Fibroblast of villous mesenchyme (primary cell): ENCODE results near the gene HTR3D. TPM values are rescaled to one million over a fixed set of nuclear protein-coding genes. Genes with fewer than 3 reads are reported as not detected.

Experiments used
- DNase-seq: peaks from one replicate; pipeline ENCODE4 v3.0.0-alpha.2; 2010; ENCODE audit warnings: low read depth
- H3K4me3 ChIP-seq: 2 replicates; pipeline ENCODE4 v1.5.1; 2011; ENCODE audit warnings: low read depth, mild to moderate bottlenecking, low read length
- CTCF ChIP-seq: IDR thresholded peaks from 2 replicates; pipeline ENCODE4 v1.5.1; 2012; ENCODE audit warnings: low read depth, mild to moderate bottlenecking, low read length; ENCODE audit not compliant: insufficient read depth
- small RNA-seq: library from RNA; depleted of rRNA; stranded (forward); fragments of <200 nt; gene quantifications from one replicate; pipeline ENCODE3, GENCODE V24; 2012
- total RNA-seq: library from RNA; depleted of rRNA; stranded (reverse); fragments of >200 nt; gene quantifications from 2 replicates; pipeline ENCODE4 v1.2.3, GENCODE V29; 2012

HTR3D gene
- total RNA-seq, 1 donor, result not detected

GRCh38 chr3:184081116-184081830, 49.7 kb downstream of the HTR3D start:
- no peak for TF ChIP-seq CTCF
- no peak overlapping the region for H3K4me3 ChIP-seq
- no peak for DNase-seq

DNA sequence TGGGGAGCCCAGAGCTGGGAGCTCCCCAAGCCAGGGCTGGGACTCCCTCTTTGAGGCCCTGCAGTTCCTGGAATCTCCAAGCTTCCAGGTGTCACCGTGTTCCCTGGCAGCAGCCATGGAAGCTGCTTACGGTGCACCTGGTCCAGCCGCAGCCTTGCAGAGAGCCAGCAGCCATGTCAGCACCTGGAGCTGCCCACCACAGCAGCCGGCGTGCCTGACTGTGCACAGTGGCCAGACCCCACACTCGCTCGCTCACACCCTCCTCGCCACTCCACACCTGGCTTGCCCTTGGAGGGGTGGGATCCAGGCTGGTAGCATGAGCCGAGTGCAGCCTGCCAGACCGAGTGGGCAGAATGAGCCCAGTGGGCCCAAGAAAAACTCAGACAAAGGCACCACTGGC, 50.5 kb downstream of the HTR3D start:
- H3K4me3 ChIP-seq, result no peak overlapping the region
- no peak for DNase-seq
- TF ChIP-seq CTCF, result no peak

- no peak for DNase-seq
- H3K4me3 ChIP-seq, result no peak overlapping the region
- no peak for TF ChIP-seq CTCF
Observed at GRCh38 chr3:184082465-184082864, 50.9 kb downstream of the HTR3D start.

DNA sequence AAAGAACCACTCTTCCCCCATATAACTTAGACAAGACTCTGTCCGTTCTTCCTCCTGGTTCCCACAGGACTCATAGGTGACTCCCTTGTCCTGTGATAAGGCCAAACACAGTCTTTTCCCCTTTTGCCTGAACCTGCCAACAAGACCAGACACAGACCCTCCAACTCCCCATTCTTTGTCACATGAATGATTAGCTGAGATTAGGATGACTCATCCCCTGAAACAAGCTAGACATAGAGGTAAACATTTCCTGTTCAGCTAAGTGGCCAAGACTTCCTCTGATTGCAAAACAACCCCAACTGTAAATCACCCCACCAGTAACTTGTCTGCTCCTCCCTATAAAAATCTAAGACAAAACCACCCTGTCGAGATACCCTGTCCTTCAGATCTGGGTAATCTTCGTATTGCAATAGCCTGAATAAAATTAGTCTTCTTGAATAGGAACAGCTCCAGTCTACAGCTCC, 53.9 kb downstream of the HTR3D start:
- TF ChIP-seq CTCF, result no peak

More for the DNA sequence above, 53.9 kb downstream of the HTR3D start:
- peak; percentile 83 for DNase-seq
- H3K4me3 ChIP-seq, result no peak overlapping the region

Small RNAs within 50 kb of the gene (small RNA-seq; reads per million reads assigned to genes)
- gene RF00019, result not detected

Other genes starting within 250 kb of the HTR3D start
- gene MAP6D1, start 206.2 kb upstream of the HTR3D start, total RNA-seq, result 2.9 and 3.5 TPM in 2 replicates
- gene PARL, start 146.9 kb upstream of the HTR3D start, total RNA-seq, result 31.5 and 34.5 TPM in 2 replicates
- gene ABCC5, start 13.9 kb upstream of the HTR3D start, total RNA-seq, result 13.2 and 23.3 TPM in 2 replicates
- not detected in 2 replicates for gene HTR3C, start 21.3 kb downstream of the HTR3D start, total RNA-seq
- not detected in 2 replicates for gene HTR3E, start 65.3 kb downstream of the HTR3D start, total RNA-seq
- 28.0 and 30.7 TPM in 2 replicates for gene EIF2B5, start 103.6 kb downstream of the HTR3D start, total RNA-seq
- 39.3 and 46.1 TPM in 2 replicates for gene DVL3, start 123.6 kb downstream of the HTR3D start, total RNA-seq
- 375 and 469 TPM in 2 replicates for gene AP2M1, start 143.1 kb downstream of the HTR3D start, total RNA-seq
- gene ABCF3, start 154.5 kb downstream of the HTR3D start, total RNA-seq, result 33.5 and 51.0 TPM in 2 replicates
- gene VWA5B2, start 197.8 kb downstream of the HTR3D start, total RNA-seq, result not detected in 2 replicates
- 28.7 and 41.0 TPM in 2 replicates for gene ALG3, start 217.2 kb downstream of the HTR3D start, total RNA-seq
- 3.9 and 5.6 TPM in 2 replicates for gene EEF1AKMT4, start 217.9 kb downstream of the HTR3D start, total RNA-seq
- gene CAMK2N2, start 229.8 kb downstream of the HTR3D start, total RNA-seq, result under 0.01 TPM in 1 of 2 replicates, not detected in the other
- not detected in 2 replicates for gene ECE2, start 244.3 kb downstream of the HTR3D start, total RNA-seq